Spleen (tissue), 11 donors: Measurements from ENCODE around the gene RTKN. TPM values are rescaled to one million over a fixed set of nuclear protein-coding genes. Genes with fewer than 3 reads are reported as not detected.
A peak's percentile ranks its signal among the peaks of the same experiment; 100 is the strongest.

ENCODE experiments used
- DNase-seq: peaks from one replicate; pipeline ENCODE4 v3.0.0-alpha.2; 2020
- H3K27ac ChIP-seq, 8 donors: fragments of 200-600 bp; sonication (generic) in 7 of 8; 1 replicate in 4 of 8; 2 replicates in 4 of 8; pipeline versions ENCODE4 v1.5.0 to v1.8.0; 2016 to 2021; ENCODE audit warnings: inconsistent platforms in 4 of 8, mild to moderate bottlenecking in 4 of 8, moderate library complexity in 1 of 8
- H3K27me3 ChIP-seq, 7 donors: fragments of 200-600 bp; sonication (generic) in 6 of 7; replicated peaks in 1 of 7; 1 replicate in 4 of 7; 2 replicates in 3 of 7; pipeline versions ENCODE4 v1.5.0 to v1.8.0; 2016 to 2021; ENCODE audit warnings: inconsistent platforms in 3 of 7, mild to moderate bottlenecking in 1 of 7
- H3K36me3 ChIP-seq, 6 donors: fragments of 200-600 bp; sonication (generic) in 5 of 6; 1 replicate in 4 of 6; 2 replicates in 2 of 6; pipeline versions ENCODE4 v1.5.0 to v1.8.0; 2016 to 2021; ENCODE audit warnings: inconsistent platforms in 2 of 6
- H3K4me1 ChIP-seq, 6 donors: fragments of 200-600 bp; sonication (generic) in 5 of 6; 1 replicate in 3 of 6; 2 replicates in 3 of 6; pipeline versions ENCODE4 v1.5.0 to v1.8.0; 2016 to 2021; ENCODE audit warnings: inconsistent platforms in 3 of 6
- H3K4me3 ChIP-seq, 8 donors: fragments of 200-600 bp; sonication (generic) in 7 of 8; 1 replicate in 4 of 8; 2 replicates in 4 of 8; pipeline versions ENCODE4 v1.5.0 to v1.8.0; 2016 to 2021; ENCODE audit warnings: inconsistent platforms in 4 of 8, mild to moderate bottlenecking in 4 of 8, moderate library complexity in 2 of 8
- H3K9me3 ChIP-seq, 8 donors: fragments of 200-600 bp; sonication (generic) in 7 of 8; 1 replicate in 4 of 8; 2 replicates in 4 of 8; pipeline versions ENCODE4 v1.5.0 to v1.8.0; 2016 to 2021; ENCODE audit warnings: inconsistent platforms in 4 of 8
- CTCF ChIP-seq, 11 experiments: fragments of 200-600 bp in 7 of 11; fragments of 450-650 bp in 4 of 11; sonication (generic) in 4 of 11; IDR thresholded peaks in 8 of 11; conservative IDR thresholded peaks in 3 of 11; 1 replicate in 7 of 11; 2 replicates in 4 of 11; pipeline versions ENCODE4 v1.4.0 to v1.8.0; 2016 to 2021; ENCODE audit warnings: antibody characterized with exemption in 11 of 11, inconsistent platforms in 4 of 11, mild to moderate bottlenecking in 1 of 11
- POLR2A ChIP-seq, 3 donors: fragments of 450-650 bp; IDR thresholded peaks; one replicate each; pipeline ENCODE4 v1.5.1; 2017; ENCODE audit warnings: antibody characterized with exemption in 3 of 3, mild to moderate bottlenecking in 1 of 3
- POLR2AphosphoS5 ChIP-seq, 3 donors: sonication (generic); formaldehyde crosslinking; IDR thresholded peaks; one replicate each; pipeline ENCODE4 v1.5.1; 2017; ENCODE audit warnings: antibody characterized with exemption in 3 of 3
- WGBS, 5 donors: extraction: QIAGEN DNeasy Blood & Tissue Kit in 3 of 5; methylation state at CpG; one replicate each; pipeline versions ENCODE4 v1.1.5 to v1.1.7; 2013 to 2018; 5-methylcytosine and 5-hydroxymethylcytosine counted together
- intact Hi-C: fragments of 100-400 bp; cut with DNase I; formaldehyde crosslinking; loops from one replicate; pipeline ENCODE4 v1.15.0; 2023; ENCODE audit warnings: low total_unique reads
- polyA plus RNA-seq, 3 donors: library from polyadenylated mRNA; stranded (reverse); fragments of 200-250 nt; gene quantifications; one replicate each; pipeline ENCODE4 v1.2.1, GENCODE V29; 2013
- total RNA-seq, 7 donors: library from RNA; depleted of rRNA in 3 of 7; stranded (reverse); fragments of >200 nt in 3 of 7; fragmentation: NEBNext Ultra II Directional in 4 of 7; extraction: Animal tissue kit (Norgen Biotek cat#: 25700) in 4 of 7; gene quantifications; one replicate each; pipeline versions ENCODE4 v1.1.0 to v1.2.1, GENCODE V29; 2016 to 2021
- donor health status: healthy with polysubstance abuse.
- donor health status: DM: no; HTN: no; CAD: no; lungs with moderate emphysema.
- donor health status: DM: no; HTN: no; CAD: no.
- donor health status: Bipolar disorder and iron deficiency.
- donor health status: healthy.
- donor health status: DM: no; HTN: no; CAD: no.
- donor health status: DM: yes; HTN: yes; CAD: no.

Gene RTKN
- total and polyA plus RNA-seq, 10 donors: 3.2 to 11.1 (median 7.1) TPM

GRCh38 chr2:74419345-74419744, 22.4 kb downstream of the RTKN start:
- peaks cover 11 to 72% (median 50%) of the 10 kb centered on the region in 6 donors for H3K4me1 ChIP-seq
- H3K27ac ChIP-seq: peak overlapping the region in 2 of 8 donors; percentile 14 to 25
- no peak for TF ChIP-seq POLR2AphosphoS5 (IDR thresholded peaks at IDR 0.05)
- TF ChIP-seq CTCF (IDR thresholded peaks at IDR 0.05 in 8 of 11, conservative IDR thresholded peaks at IDR 0.05 in 3 of 11): no peak
- no peak for TF ChIP-seq POLR2A (IDR thresholded peaks at IDR 0.05)
- H3K9me3 ChIP-seq: no peaks in the 10 kb centered on the region
- intact Hi-C loops: no loop called here
- H3K36me3 ChIP-seq: no peaks in the 10 kb centered on the region
- peaks cover 0 to 19% (median 0%) of the 10 kb centered on the region in 7 donors for H3K27me3 ChIP-seq
- WGBS, 5 donors: 58 to 72% (median 66%) methylated on average over 1 of the region's 1 CpG
- H3K4me3 ChIP-seq: no peak overlapping the region
- DNase-seq: no peak

GRCh38 chr2:74418312-74418711, 23.4 kb downstream of the RTKN start:
- no peaks in the 10 kb centered on the region for H3K36me3 ChIP-seq
- no peak overlapping the region for H3K27ac ChIP-seq
- H3K4me1 ChIP-seq: peaks cover 15 to 82% (median 60%) of the 10 kb centered on the region in 6 donors
- 71 to 92% (median 83%) methylated on average over 27 of the region's 27 CpGs for WGBS, 5 donors
- no peak for DNase-seq
- TF ChIP-seq POLR2AphosphoS5 (IDR thresholded peaks at IDR 0.05) (no peak), POLR2A (IDR thresholded peaks at IDR 0.05) (no peak), CTCF (IDR thresholded peaks at IDR 0.05 in 8 of 11, conservative IDR thresholded peaks at IDR 0.05 in 3 of 11) (no peak)
- intact Hi-C loops: no loop called here
- H3K27me3 ChIP-seq: peaks cover 0 to 21% (median 0%) of the 10 kb centered on the region in 7 donors
- no peaks in the 10 kb centered on the region for H3K9me3 ChIP-seq
- H3K4me3 ChIP-seq: no peak overlapping the region

GRCh38 chr2:74417763-74418162, 24.0 kb downstream of the RTKN start:
- H3K4me1 ChIP-seq: peaks cover 15 to 84% (median 62%) of the 10 kb centered on the region in 6 donors
- 84 to 95% (median 87%) methylated on average over 5 to 6 of the region's 6 CpGs for WGBS, 5 donors

GRCh38 chr2:74417197-74417596, 24.5 kb downstream of the RTKN start:
- H3K36me3 ChIP-seq: no peaks in the 10 kb centered on the region
- H3K4me1 ChIP-seq: peaks cover 12 to 78% (median 59%) of the 10 kb centered on the region in 6 donors
- H3K27ac ChIP-seq: no peak overlapping the region
- H3K4me3 ChIP-seq: no peak overlapping the region
- H3K27me3 ChIP-seq: peaks cover 0 to 21% (median 0%) of the 10 kb centered on the region in 7 donors
- DNase-seq: no peak
- H3K9me3 ChIP-seq: no peaks in the 10 kb centered on the region
- 59 to 88% (median 86%) methylated on average over 3 of the region's 3 CpGs for WGBS, 5 donors
- intact Hi-C loops: no loop called here
- TF ChIP-seq CTCF (IDR thresholded peaks at IDR 0.05 in 8 of 11, conservative IDR thresholded peaks at IDR 0.05 in 3 of 11): no peak
- TF ChIP-seq POLR2AphosphoS5 (IDR thresholded peaks at IDR 0.05): no peak
- TF ChIP-seq POLR2A (IDR thresholded peaks at IDR 0.05): no peak

More at GRCh38 chr2:74417763-74418162, 24.0 kb downstream of the RTKN start:
- TF ChIP-seq POLR2A (IDR thresholded peaks at IDR 0.05): no peak
- TF ChIP-seq CTCF (IDR thresholded peaks at IDR 0.05 in 8 of 11, conservative IDR thresholded peaks at IDR 0.05 in 3 of 11): no peak
- TF ChIP-seq POLR2AphosphoS5 (IDR thresholded peaks at IDR 0.05): no peak
- intact Hi-C loops: no loop called here
- Histone ChIP-seq H3K27me3 (peaks cover 0 to 21% (median 0%) of the 10 kb centered on the region in 7 donors), H3K9me3 (no peaks in the 10 kb centered on the region), H3K36me3 (no peaks in the 10 kb centered on the region), H3K4me3 (no peak overlapping the region), H3K27ac (no peak overlapping the region)
- DNase-seq: no peak
